Trophoblast cell (in vitro differentiated cells and primary cell): ENCODE data around the gene TRIM63.

Source experiments
- DNase-seq, 2 donors: peaks; one replicate each; pipeline ENCODE4 v3.0.0-alpha.2; 2016
- H2AFZ ChIP-seq: 2 replicates; pipeline ENCODE4 v1.6.1; 2013; ENCODE audit warnings: low read length, moderate library complexity, mild to moderate bottlenecking; ENCODE audit not compliant: insufficient read depth, poor library complexity
- H2AK5ac ChIP-seq: 2 replicates; pipeline ENCODE4 v1.6.1; 2013; ENCODE audit warnings: mild to moderate bottlenecking, low read length
- H2BK120ac ChIP-seq: 2 replicates; pipeline ENCODE4 v1.6.1; 2013; ENCODE audit warnings: low read length, mild to moderate bottlenecking, moderate library complexity; ENCODE audit not compliant: insufficient read depth, poor library complexity
- H2BK12ac ChIP-seq: 2 replicates; pipeline ENCODE4 v1.6.1; 2013; ENCODE audit warnings: mild to moderate bottlenecking, low read length, moderate library complexity
- H2BK5ac ChIP-seq: 2 replicates; pipeline ENCODE4 v1.6.1; 2013; ENCODE audit warnings: low read length, low read depth, moderate library complexity, mild to moderate bottlenecking; ENCODE audit not compliant: poor library complexity
- H3K14ac ChIP-seq: 2 replicates; pipeline ENCODE4 v1.6.1; 2013; ENCODE audit warnings: mild to moderate bottlenecking, low read length
- H3K18ac ChIP-seq: 2 replicates; pipeline ENCODE4 v1.6.1; 2013; ENCODE audit warnings: mild to moderate bottlenecking, low read length
- H3K23ac ChIP-seq: 2 replicates; pipeline ENCODE4 v1.6.1; 2013; ENCODE audit warnings: low read length
- H3K27ac ChIP-seq: 2 replicates; pipeline ENCODE4 v1.5.1; 2013; ENCODE audit warnings: low read depth, mild to moderate bottlenecking, inconsistent platforms, low read length, moderate library complexity
- H3K27me3 ChIP-seq: 2 replicates; pipeline ENCODE4 v1.6.1; 2013; ENCODE audit warnings: inconsistent platforms, mild to moderate bottlenecking, low read length, moderate library complexity; ENCODE audit not compliant: insufficient read depth
- H3K36me3 ChIP-seq, 2 experiments: 1 replicate in 1 of 2; 2 replicates in 1 of 2; pipeline ENCODE4 v1.6.1; 2013; ENCODE audit warnings: low read length in 2 of 2, mild to moderate bottlenecking in 2 of 2, moderate library complexity in 1 of 2; ENCODE audit not compliant: insufficient read depth in 2 of 2, control insufficient read depth in 1 of 2
- H3K4ac ChIP-seq: 2 replicates; pipeline ENCODE4 v1.6.1; 2013; ENCODE audit warnings: low read depth, mild to moderate bottlenecking, low read length, moderate library complexity
- H3K4me1 ChIP-seq, 2 experiments: 1 replicate in 1 of 2; 2 replicates in 1 of 2; pipeline ENCODE4 v1.6.1; 2013; ENCODE audit warnings: low read length in 2 of 2, mild to moderate bottlenecking in 2 of 2, moderate library complexity in 1 of 2; ENCODE audit not compliant: insufficient read depth in 2 of 2, control insufficient read depth in 1 of 2
- H3K4me2 ChIP-seq: 2 replicates; pipeline ENCODE4 v1.6.1; 2013; ENCODE audit warnings: inconsistent platforms, mild to moderate bottlenecking, low read length, moderate library complexity
- H3K4me3 ChIP-seq: 2 replicates; pipeline ENCODE4 v1.5.1; 2013; ENCODE audit warnings: mild to moderate bottlenecking, low read depth, low read length, inconsistent platforms
- H3K79me1 ChIP-seq: one replicate; pipeline ENCODE4 v1.6.1; 2013; ENCODE audit warnings: low read length
- H3K79me2 ChIP-seq: 2 replicates; pipeline ENCODE4 v1.6.1; 2013; ENCODE audit warnings: low read length, mild to moderate bottlenecking; ENCODE audit not compliant: control insufficient read depth, insufficient read depth, poor library complexity
- H3K9ac ChIP-seq: 2 replicates; pipeline ENCODE4 v1.6.1; 2013; ENCODE audit warnings: mild to moderate bottlenecking, low read length
- H3K9me3 ChIP-seq: 2 replicates; pipeline ENCODE4 v1.6.1; 2013; ENCODE audit warnings: low read depth, mild to moderate bottlenecking, control low read depth, inconsistent platforms, low read length; ENCODE audit not compliant: insufficient read depth
- H4K12ac ChIP-seq: 2 replicates; pipeline ENCODE4 v1.6.1; 2013; ENCODE audit warnings: low read depth, mild to moderate bottlenecking, low read length, moderate library complexity
- H4K8ac ChIP-seq: 2 replicates; pipeline ENCODE4 v1.6.1; 2013; ENCODE audit warnings: low read depth, mild to moderate bottlenecking, low read length, moderate library complexity
- H4K91ac ChIP-seq: one replicate; pipeline ENCODE4 v1.6.1; 2013; ENCODE audit warnings: low read depth, mild to moderate bottlenecking, low read length, moderate library complexity
- WGBS: extraction: QIAGEN DNeasy Blood & Tissue Kit; methylation state at CpG from one replicate; pipeline ENCODE4 v1.1.7; 2013; ENCODE audit warnings: missing lambda C conversion rate; ENCODE audit not compliant: insufficient read length, insufficient coverage; ENCODE audit errors: extremely low coverage; 5-methylcytosine and 5-hydroxymethylcytosine counted together

The TRIM63 gene

DNA sequence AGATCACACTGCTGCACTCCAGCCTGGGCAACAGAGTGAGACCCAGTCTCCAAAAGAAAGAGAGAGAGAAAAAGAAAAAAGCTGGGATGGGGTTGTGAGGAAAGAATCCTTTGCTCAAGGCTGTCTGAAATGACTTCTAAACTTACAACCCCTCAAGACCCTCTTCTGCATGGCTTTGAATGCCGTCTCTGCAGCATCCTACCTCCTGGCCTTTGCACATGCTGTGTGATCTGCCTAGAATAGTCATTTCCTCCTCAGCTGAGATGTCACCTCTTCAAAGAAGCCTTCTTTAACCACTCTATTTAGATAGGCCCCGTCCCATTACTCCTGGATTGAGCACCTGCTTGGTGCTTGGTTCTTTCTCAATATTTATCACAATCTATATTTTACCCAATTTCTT lies 17.4 kb upstream of the TRIM63 start:
- no peak overlapping the region for H3K4me3 ChIP-seq
- H3K9ac ChIP-seq, result no peak overlapping the region
- WGBS, result no CpG with 5 or more reads among the region's 2 CpGs
- H2BK120ac ChIP-seq, result no peak overlapping the region
- no peaks in the 10 kb centered on the region for H3K27me3 ChIP-seq
- no peak overlapping the region for H2AK5ac ChIP-seq
- H3K4me1 ChIP-seq, result no peaks in the 10 kb centered on the region
- no peak overlapping the region for H3K4me2 ChIP-seq
- no peak overlapping the region for H3K23ac ChIP-seq
- H4K91ac ChIP-seq, result no peak overlapping the region
- no peak overlapping the region for H3K27ac ChIP-seq
- no peak for DNase-seq
- H2AFZ ChIP-seq, result no peak overlapping the region
- no peak overlapping the region for H3K18ac ChIP-seq
- H3K9me3 ChIP-seq, result no peaks in the 10 kb centered on the region
- no peak overlapping the region for H3K14ac ChIP-seq
- no peaks in the 10 kb centered on the region for H3K79me1 ChIP-seq
- H2BK12ac ChIP-seq, result no peak overlapping the region
- H4K8ac ChIP-seq, result no peak overlapping the region
- H3K4ac ChIP-seq, result no peak overlapping the region
- no peaks in the 10 kb centered on the region for H3K36me3 ChIP-seq
- no peaks in the 10 kb centered on the region for H3K79me2 ChIP-seq
- H2BK5ac ChIP-seq, result no peak overlapping the region
- no peak overlapping the region for H4K12ac ChIP-seq

DNA sequence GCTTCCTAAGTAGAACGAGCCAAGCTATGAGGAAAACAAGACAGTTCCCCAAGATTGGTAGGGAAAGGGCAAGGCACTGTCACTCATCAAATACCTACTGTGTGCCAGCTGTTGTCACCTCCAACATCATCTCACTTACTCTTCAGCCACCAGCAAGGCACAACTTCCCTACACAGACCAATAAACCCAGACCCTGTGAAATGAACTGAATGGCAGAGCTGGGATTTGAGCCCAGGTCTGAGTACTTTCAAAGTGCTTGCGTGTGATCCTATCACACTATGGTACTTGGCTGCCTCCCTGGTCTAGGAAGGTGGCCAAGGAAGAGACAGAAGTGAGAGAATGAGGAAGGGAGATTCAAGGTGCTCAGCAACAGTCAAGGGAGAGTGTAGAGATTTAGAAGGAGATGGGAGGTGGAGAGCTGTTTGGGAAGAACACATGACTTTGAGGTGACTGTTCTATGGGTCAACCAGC lies 16.7 kb upstream of the TRIM63 start:
- Histone ChIP-seq H3K4me2 (no peak overlapping the region), H2AFZ (no peak overlapping the region), H3K4ac (no peak overlapping the region)

DNA sequence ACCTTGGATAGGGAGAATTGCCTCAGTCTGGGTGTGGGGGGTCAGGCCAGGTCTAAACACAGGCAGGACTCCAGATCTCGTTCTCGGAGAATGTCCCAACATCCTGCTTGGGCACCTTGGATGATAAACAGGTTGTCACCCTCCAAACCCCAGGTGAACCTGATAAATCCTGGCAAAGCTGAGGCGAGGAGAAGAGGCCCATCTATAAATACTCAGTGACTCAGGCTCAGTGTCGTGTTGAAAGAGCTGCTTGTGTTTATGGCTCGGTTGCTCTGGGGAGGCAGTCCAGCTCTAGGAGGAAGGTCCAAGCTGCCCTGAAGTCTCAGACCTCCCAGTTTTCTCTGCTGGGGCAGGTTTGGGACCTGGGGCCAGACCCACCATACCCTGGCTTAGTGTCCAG lies 15.8 kb upstream of the TRIM63 start:
- no CpG with 5 or more reads among the region's 5 CpGs for WGBS
- no peak overlapping the region for H2BK12ac ChIP-seq

More for the DNA sequence above, 16.7 kb upstream of the TRIM63 start:
- no CpG with 5 or more reads among the region's 2 CpGs for WGBS
- Histone ChIP-seq H3K79me2 (no peaks in the 10 kb centered on the region), H3K27ac (no peak overlapping the region), H3K9ac (no peak overlapping the region), H3K18ac (no peak overlapping the region), H3K79me1 (peaks cover 3% of the 10 kb centered on the region), H3K4me3 (no peak overlapping the region), H2AK5ac (no peak overlapping the region), H2BK5ac (no peak overlapping the region), H3K27me3 (no peaks in the 10 kb centered on the region), H2BK12ac (no peak overlapping the region), H3K14ac (no peak overlapping the region), H3K23ac (no peak overlapping the region), H4K8ac (no peak overlapping the region), H3K4me1 (peaks cover 2 to 3% of the 10 kb centered on the region in 2 experiments), H4K91ac (no peak overlapping the region), H2BK120ac (no peak overlapping the region), H4K12ac (no peak overlapping the region), H3K36me3 (no peaks in the 10 kb centered on the region), H3K9me3 (no peaks in the 10 kb centered on the region)
- DNase-seq, result peak; percentile 49 to 75

DNA sequence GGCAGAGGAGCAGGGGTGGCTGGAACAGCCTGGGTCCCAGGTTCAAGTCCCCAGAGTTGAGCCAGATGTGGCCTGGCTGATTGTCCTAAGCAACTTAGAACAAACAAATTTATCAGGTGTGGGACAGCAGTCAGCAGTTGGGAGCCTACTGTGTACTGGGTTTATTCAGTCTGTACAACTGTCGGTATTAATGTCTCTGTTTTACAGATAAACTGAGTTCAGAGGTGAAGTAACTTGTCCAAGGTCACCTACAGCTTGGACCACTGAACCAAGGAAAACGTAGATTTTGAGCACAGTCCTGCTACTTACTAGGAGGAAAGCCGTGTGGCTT lies 14.6 kb upstream of the TRIM63 start:
- no CpG with 5 or more reads among the region's 3 CpGs for WGBS
- DNase-seq, result no peak
- no peak overlapping the region for H2BK120ac ChIP-seq
- H3K4me3 ChIP-seq, result no peak overlapping the region
- no peak overlapping the region for H3K27ac ChIP-seq
- no peak overlapping the region for H4K8ac ChIP-seq
- H3K36me3 ChIP-seq, result no peaks in the 10 kb centered on the region
- H3K4me2 ChIP-seq, result no peak overlapping the region
- no peak overlapping the region for H2AFZ ChIP-seq
- no peaks in the 10 kb centered on the region for H3K79me2 ChIP-seq
- no peak overlapping the region for H3K4ac ChIP-seq
- H4K91ac ChIP-seq, result no peak overlapping the region
- H2AK5ac ChIP-seq, result no peak overlapping the region
- no peak overlapping the region for H2BK12ac ChIP-seq
- no peaks in the 10 kb centered on the region for H3K27me3 ChIP-seq
- H4K12ac ChIP-seq, result no peak overlapping the region
- H3K9ac ChIP-seq, result no peak overlapping the region
- H3K4me1 ChIP-seq, result peaks cover 7 to 12% of the 10 kb centered on the region in 2 experiments
- H3K23ac ChIP-seq, result no peak overlapping the region
- H3K9me3 ChIP-seq, result no peaks in the 10 kb centered on the region
- peaks cover 4% of the 10 kb centered on the region for H3K79me1 ChIP-seq
- no peak overlapping the region for H2BK5ac ChIP-seq
- no peak overlapping the region for H3K18ac ChIP-seq
- H3K14ac ChIP-seq, result no peak overlapping the region

More for the DNA sequence above, 15.8 kb upstream of the TRIM63 start:
- Histone ChIP-seq H3K79me2 (no peaks in the 10 kb centered on the region), H2AFZ (no peak overlapping the region), H2BK5ac (no peak overlapping the region), H3K18ac (no peak overlapping the region), H3K79me1 (peaks cover 4% of the 10 kb centered on the region), H3K4me2 (no peak overlapping the region), H3K27me3 (no peaks in the 10 kb centered on the region), H3K36me3 (no peaks in the 10 kb centered on the region), H2BK120ac (no peak overlapping the region), H4K12ac (no peak overlapping the region), H3K4me3 (no peak overlapping the region), H3K4ac (no peak overlapping the region), H3K27ac (no peak overlapping the region), H3K9ac (no peak overlapping the region), H2AK5ac (no peak overlapping the region), H3K23ac (no peak overlapping the region), H4K91ac (no peak overlapping the region), H3K9me3 (no peaks in the 10 kb centered on the region), H4K8ac (no peak overlapping the region), H3K4me1 (peaks cover 6 to 10% of the 10 kb centered on the region in 2 experiments), H3K14ac (no peak overlapping the region)
- DNase-seq, result peak in 1 of 2 donors; percentile 49
